CD8-positive, alpha-beta memory T cell (primary cell): ENCODE results near the gene ANGPTL8. TPM values are rescaled to one million over a fixed set of nuclear protein-coding genes. Genes with fewer than 3 reads are reported as not detected.

Experiments
- CTCF ChIA-PET: fragments of 350-600 bp; sonication (Branson Sonifier 250); formaldehyde crosslinking; loops from one replicate; lab custom pipeline; 2021; ENCODE audit warnings: antibody characterized with exemption; lab: Charles Lee
- POLR2A ChIA-PET: fragments of 350-600 bp; sonication (Branson Sonifier 250); formaldehyde crosslinking; loops from one replicate; lab custom pipeline; 2021; ENCODE audit warnings: antibody characterized with exemption; lab: Charles Lee
- DNase-seq, 5 donors: peaks; one replicate each; pipeline versions ENCODE4 v3.0.0 to v3.0.0-alpha.2; 2020 to 2022; ENCODE audit warnings: mixed read lengths in 1 of 5
- H3K27ac ChIP-seq: one replicate; pipeline ENCODE4 v1.7.0; 2013; ENCODE audit warnings: low read depth, mild to moderate bottlenecking, low read length, moderate library complexity
- H3K27me3 ChIP-seq: 2 replicates; pipeline ENCODE4 v1.7.0; 2013; ENCODE audit warnings: low read length, mild to moderate bottlenecking; ENCODE audit not compliant: insufficient read depth, poor library complexity, severe bottlenecking
- H3K36me3 ChIP-seq: 2 replicates; pipeline ENCODE4 v1.7.0; 2013; ENCODE audit warnings: mild to moderate bottlenecking, low read length, moderate library complexity; ENCODE audit not compliant: insufficient read depth
- H3K4me1 ChIP-seq: 2 replicates; pipeline ENCODE4 v1.7.0; 2013; ENCODE audit warnings: mild to moderate bottlenecking, low read length, moderate library complexity; ENCODE audit not compliant: insufficient read depth
- H3K4me3 ChIP-seq: 2 replicates; pipeline ENCODE4 v1.7.0; 2013; ENCODE audit warnings: mild to moderate bottlenecking, low read length
- H3K9me3 ChIP-seq: 2 replicates; pipeline ENCODE4 v1.7.0; 2013; ENCODE audit warnings: mild to moderate bottlenecking, low read length
- H3K27ac Mint-ChIP-seq, 8 donors: one replicate each; pipeline ENCODE4 v1.8.0; 2020 to 2021; ENCODE audit warnings: mixed read lengths in 8 of 8, mild to moderate bottlenecking in 6 of 8, inconsistent platforms in 3 of 8, moderate library complexity in 3 of 8
- H3K27me3 Mint-ChIP-seq, 2 donors: one replicate each; pipeline ENCODE4 v1.8.0; 2020 to 2021; ENCODE audit warnings: mixed read lengths in 2 of 2, mild to moderate bottlenecking in 1 of 2, moderate library complexity in 1 of 2
- H3K36me3 Mint-ChIP-seq, 3 donors: one replicate each; pipeline ENCODE4 v1.8.0; 2020 to 2021; ENCODE audit warnings: mixed read lengths in 3 of 3, inconsistent platforms in 1 of 3, mild to moderate bottlenecking in 1 of 3
- H3K4me1 Mint-ChIP-seq, 3 donors: one replicate each; pipeline ENCODE4 v1.8.0; 2020 to 2021; ENCODE audit warnings: mixed read lengths in 3 of 3, inconsistent platforms in 1 of 3, mild to moderate bottlenecking in 1 of 3
- H3K4me3 Mint-ChIP-seq, 7 donors: one replicate each; pipeline ENCODE4 v1.8.0; 2020 to 2021; ENCODE audit warnings: mixed read lengths in 7 of 7, mild to moderate bottlenecking in 6 of 7, moderate library complexity in 4 of 7, inconsistent platforms in 2 of 7
- H3K9me3 Mint-ChIP-seq, 5 donors: one replicate each; pipeline ENCODE4 v1.8.0; 2020 to 2022; ENCODE audit warnings: mixed read lengths in 5 of 5, mild to moderate bottlenecking in 3 of 5, moderate library complexity in 2 of 5, inconsistent platforms in 1 of 5
- polyA plus RNA-seq: library from polyadenylated mRNA; unstranded; fragments of 300-500 nt; fragmentation: Illumina TruSeq; gene quantifications from one replicate; pipeline ENCODE4 v1.2.3, GENCODE V29; 2021
- total RNA-seq, 2 experiments: library from RNA; stranded (reverse); gene quantifications; one replicate each; pipeline ENCODE4 v1.2.3, GENCODE V29; 2021

The ANGPTL8 gene
- total and polyA plus RNA-seq, 3 experiments from 2014 or later: not detected

GRCh38 chr19:11195681-11196080 lies 43.7 kb upstream of the ANGPTL8 start:
- Mint-ChIP-seq H3K4me1 (peaks cover 0 to 16% (median 0%) of the 10 kb centered on the region in 3 donors), H3K9me3 (no peaks in the 10 kb centered on the region), H3K36me3 (no peaks in the 10 kb centered on the region), H3K27ac (peak overlapping the region in 1 of 8 donors; percentile 57), H3K27me3 (peaks cover 10 to 11% of the 10 kb centered on the region in 2 donors), H3K4me3 (peak overlapping the region in 3 of 7 donors; percentile 38 to 61 (median 45))
- Histone ChIP-seq H3K27me3 (no peaks in the 10 kb centered on the region), H3K27ac (no peak overlapping the region), H3K4me3 (no peak overlapping the region), H3K36me3 (no peaks in the 10 kb centered on the region), H3K9me3 (no peaks in the 10 kb centered on the region), H3K4me1 (peaks cover 9% of the 10 kb centered on the region)
- ChIA-PET CTCF (no interaction called here), POLR2A (no interaction called here)
- DNase-seq: no peak

GRCh38 chr19:11196406-11197287 lies 42.8 kb upstream of the ANGPTL8 start:
- ChIA-PET POLR2A (no interaction called here), CTCF (interaction anchor here (0.6 kb wide), 1 partner anchor 9 kb away, joined by 3 read pairs; no protein-coding TSS in a partner anchor)
- peak overlapping the region; percentile 54 for H3K4me3 ChIP-seq
- Mint-ChIP-seq H3K36me3 (no peaks in the 10 kb centered on the region), H3K4me1 (peaks cover 0 to 16% (median 0%) of the 10 kb centered on the region in 3 donors), H3K4me3 (peak overlapping the region; percentile 20 to 90 (median 67)), H3K9me3 (no peaks in the 10 kb centered on the region), H3K27ac (peak overlapping the region in 3 of 8 donors; percentile 58 to 78 (median 60)), H3K27me3 (peaks cover 10 to 11% of the 10 kb centered on the region in 2 donors)
- H3K36me3 ChIP-seq: no peaks in the 10 kb centered on the region
- H3K27ac ChIP-seq: peak overlapping the region; percentile 24
- H3K4me1 ChIP-seq: peaks cover 9% of the 10 kb centered on the region
- no peak for DNase-seq
- no peaks in the 10 kb centered on the region for H3K9me3 ChIP-seq
- no peaks in the 10 kb centered on the region for H3K27me3 ChIP-seq

- Mint-ChIP-seq H3K27me3 (peaks cover 10 to 11% of the 10 kb centered on the region in 2 donors), H3K27ac (peak within 1 kb of the TSS in 5 of 8 donors; percentile 50 to 78 (median 58)), H3K4me1 (peaks cover 0 to 16% (median 0%) of the 10 kb centered on the region in 3 donors), H3K36me3 (no peaks in the 10 kb centered on the region), H3K4me3 (peak within 1 kb of the TSS; percentile 72 to 90 (median 80)), H3K9me3 (no peaks in the 10 kb centered on the region)
- ChIA-PET POLR2A (no interaction called here), CTCF (no interaction called here)
- Histone ChIP-seq H3K36me3 (no peaks in the 10 kb centered on the region), H3K27me3 (no peaks in the 10 kb centered on the region), H3K27ac (peak within 1 kb of the TSS; percentile 24), H3K4me1 (peaks cover 9% of the 10 kb centered on the region), H3K4me3 (peak within 1 kb of the TSS; percentile 54), H3K9me3 (no peaks in the 10 kb centered on the region)
- peak; percentile 62 to 73 (median 68) for DNase-seq
Observed at GRCh38 chr19:11197291-11198174, 41.9 kb upstream of the ANGPTL8 start, which contains the start of gene KANK2. KANK2 (minus strand) TSS chr19:11197545; CDS start chr19:11194511, 3,034 bp downstream.

GRCh38 chr19:11198175-11198534 lies 41.3 kb upstream of the ANGPTL8 start:
- Mint-ChIP-seq H3K4me3 (peak overlapping the region; percentile 72 to 86 (median 80)), H3K4me1 (peaks cover 0 to 16% (median 0%) of the 10 kb centered on the region in 3 donors), H3K27me3 (peaks cover 10 to 14% of the 10 kb centered on the region in 2 donors), H3K27ac (peak overlapping the region in 3 of 8 donors; percentile 27 to 50 (median 50)), H3K9me3 (no peaks in the 10 kb centered on the region), H3K36me3 (no peaks in the 10 kb centered on the region)
- DNase-seq: no peak
- Histone ChIP-seq H3K27me3 (no peaks in the 10 kb centered on the region), H3K9me3 (no peaks in the 10 kb centered on the region), H3K4me3 (no peak overlapping the region), H3K4me1 (peaks cover 9% of the 10 kb centered on the region), H3K27ac (no peak overlapping the region), H3K36me3 (no peaks in the 10 kb centered on the region)
- ChIA-PET POLR2A (no interaction called here), CTCF (no interaction called here)

GRCh38 chr19:11198769-11199424 lies 40.5 kb upstream of the ANGPTL8 start:
- Histone ChIP-seq H3K9me3 (no peaks in the 10 kb centered on the region), H3K4me3 (no peak overlapping the region), H3K36me3 (no peaks in the 10 kb centered on the region), H3K27ac (no peak overlapping the region), H3K4me1 (peaks cover 9% of the 10 kb centered on the region), H3K27me3 (no peaks in the 10 kb centered on the region)
- CTCF ChIA-PET: no interaction called here
- POLR2A ChIA-PET: no interaction called here
- Mint-ChIP-seq H3K9me3 (no peaks in the 10 kb centered on the region), H3K36me3 (no peaks in the 10 kb centered on the region), H3K27me3 (peaks cover 12 to 14% of the 10 kb centered on the region in 2 donors), H3K4me3 (peak overlapping the region in 4 of 7 donors; percentile 79 to 82 (median 81)), H3K4me1 (peaks cover 0 to 16% (median 0%) of the 10 kb centered on the region in 3 donors), H3K27ac (no peak overlapping the region)
- no peak for DNase-seq

- Mint-ChIP-seq H3K4me1 (peaks cover 0 to 16% (median 0%) of the 10 kb centered on the region in 3 donors), H3K36me3 (no peaks in the 10 kb centered on the region), H3K4me3 (peak overlapping the region in 1 of 7 donors; percentile 62), H3K9me3 (no peaks in the 10 kb centered on the region), H3K27ac (no peak overlapping the region), H3K27me3 (peaks cover 12 to 17% of the 10 kb centered on the region in 2 donors)
- DNase-seq: no peak
- no peak overlapping the region for H3K27ac ChIP-seq
- POLR2A ChIA-PET: no interaction called here
- H3K36me3 ChIP-seq: no peaks in the 10 kb centered on the region
- H3K9me3 ChIP-seq: no peaks in the 10 kb centered on the region
- no peak overlapping the region for H3K4me3 ChIP-seq
- CTCF ChIA-PET: no interaction called here
- H3K27me3 ChIP-seq: no peaks in the 10 kb centered on the region
- H3K4me1 ChIP-seq: peaks cover 9% of the 10 kb centered on the region
Observed at GRCh38 chr19:11199517-11199916, 39.9 kb upstream of the ANGPTL8 start.

GRCh38 chr19:11200015-11200574 lies 39.3 kb upstream of the ANGPTL8 start:
- no peaks in the 10 kb centered on the region for H3K36me3 Mint-ChIP-seq
- H3K27ac ChIP-seq: no peak overlapping the region
- H3K4me1 Mint-ChIP-seq: peaks cover 0 to 16% (median 0%) of the 10 kb centered on the region in 3 donors

More at GRCh38 chr19:11200015-11200574, 39.3 kb upstream of the ANGPTL8 start:
- DNase-seq: no peak
- CTCF ChIA-PET: no interaction called here
- H3K27me3 ChIP-seq: no peaks in the 10 kb centered on the region
- H3K36me3 ChIP-seq: no peaks in the 10 kb centered on the region
- POLR2A ChIA-PET: no interaction called here
- H3K27ac Mint-ChIP-seq: no peak overlapping the region
- H3K4me3 Mint-ChIP-seq: no peak overlapping the region
- no peaks in the 10 kb centered on the region for H3K9me3 Mint-ChIP-seq
- peaks cover 9% of the 10 kb centered on the region for H3K4me1 ChIP-seq
- H3K4me3 ChIP-seq: no peak overlapping the region
- H3K27me3 Mint-ChIP-seq: peaks cover 10 to 17% of the 10 kb centered on the region in 2 donors
- H3K9me3 ChIP-seq: no peaks in the 10 kb centered on the region
